ENCODE data around the gene VWA5B2.

The VWA5B2 gene

DNA sequence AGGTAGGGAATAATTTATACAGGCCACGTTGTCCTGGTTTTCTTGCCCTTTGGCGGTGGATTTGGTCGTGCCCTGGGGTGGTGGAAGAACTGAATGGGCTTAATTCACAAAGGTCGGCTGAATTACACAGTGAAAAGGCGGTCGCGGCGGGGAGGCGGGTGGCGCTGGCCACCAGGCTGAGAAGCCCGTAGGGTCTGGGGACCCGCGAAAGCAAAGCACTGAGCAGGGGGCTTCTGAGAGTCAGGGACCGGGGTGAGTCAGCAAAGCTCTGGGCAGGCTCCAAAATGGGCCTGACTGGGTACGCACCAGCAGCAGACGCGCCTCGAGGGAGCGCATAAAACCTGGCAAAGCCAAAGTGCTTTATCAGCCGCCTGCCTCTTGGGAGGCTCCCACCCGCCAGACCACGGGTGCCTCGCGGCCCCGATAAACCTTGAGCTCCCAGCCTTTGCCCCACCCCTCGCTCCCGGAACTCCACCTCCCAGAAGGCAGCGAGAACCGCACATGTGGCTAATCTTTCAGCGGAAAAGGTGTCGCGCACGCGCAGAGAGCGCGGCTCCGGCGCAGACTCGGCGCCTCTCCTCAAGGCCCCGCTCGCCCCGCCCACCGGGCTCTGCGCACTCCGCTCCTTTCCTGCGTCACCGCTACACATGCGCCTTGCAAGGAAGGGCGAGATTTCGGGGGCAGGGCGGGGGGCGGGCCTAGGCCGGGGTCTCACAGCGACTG is 43.8 kb upstream of the VWA5B2 start:
- TF ChIP-seq, protein P1, sequence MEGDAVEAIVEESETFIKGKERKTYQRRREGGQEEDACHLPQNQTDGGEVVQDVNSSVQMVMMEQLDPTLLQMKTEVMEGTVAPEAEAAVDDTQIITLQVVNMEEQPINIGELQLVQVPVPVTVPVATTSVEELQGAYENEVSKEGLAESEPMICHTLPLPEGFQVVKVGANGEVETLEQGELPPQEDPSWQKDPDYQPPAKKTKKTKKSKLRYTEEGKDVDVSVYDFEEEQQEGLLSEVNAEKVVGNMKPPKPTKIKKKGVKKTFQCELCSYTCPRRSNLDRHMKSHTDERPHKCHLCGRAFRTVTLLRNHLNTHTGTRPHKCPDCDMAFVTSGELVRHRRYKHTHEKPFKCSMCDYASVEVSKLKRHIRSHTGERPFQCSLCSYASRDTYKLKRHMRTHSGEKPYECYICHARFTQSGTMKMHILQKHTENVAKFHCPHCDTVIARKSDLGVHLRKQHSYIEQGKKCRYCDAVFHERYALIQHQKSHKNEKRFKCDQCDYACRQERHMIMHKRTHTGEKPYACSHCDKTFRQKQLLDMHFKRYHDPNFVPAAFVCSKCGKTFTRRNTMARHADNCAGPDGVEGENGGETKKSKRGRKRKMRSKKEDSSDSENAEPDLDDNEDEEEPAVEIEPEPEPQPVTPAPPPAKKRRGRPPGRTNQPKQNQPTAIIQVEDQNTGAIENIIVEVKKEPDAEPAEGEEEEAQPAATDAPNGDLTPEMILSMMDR (IDR thresholded peaks at IDR 0.05; ENCODE audit: insufficient read depth, low read length, poor library complexity, severe bottlenecking): no peak
- Histone ChIP-seq H3K36me3 (ENCODE audit: control insufficient read depth, insufficient read depth, low read length) (peaks cover 55% of the 10 kb centered on the region), H3K27me3 (replicated peaks; ENCODE audit: control insufficient read depth, insufficient read depth, low read length) (no peaks in the 10 kb centered on the region), H3K4me3 (replicated peaks; ENCODE audit: low read depth, low read length) (peak overlapping the region; percentile 99)
- DNase-seq (ENCODE audit: extremely low read depth, insufficient read length): peak; percentile 100

DNA sequence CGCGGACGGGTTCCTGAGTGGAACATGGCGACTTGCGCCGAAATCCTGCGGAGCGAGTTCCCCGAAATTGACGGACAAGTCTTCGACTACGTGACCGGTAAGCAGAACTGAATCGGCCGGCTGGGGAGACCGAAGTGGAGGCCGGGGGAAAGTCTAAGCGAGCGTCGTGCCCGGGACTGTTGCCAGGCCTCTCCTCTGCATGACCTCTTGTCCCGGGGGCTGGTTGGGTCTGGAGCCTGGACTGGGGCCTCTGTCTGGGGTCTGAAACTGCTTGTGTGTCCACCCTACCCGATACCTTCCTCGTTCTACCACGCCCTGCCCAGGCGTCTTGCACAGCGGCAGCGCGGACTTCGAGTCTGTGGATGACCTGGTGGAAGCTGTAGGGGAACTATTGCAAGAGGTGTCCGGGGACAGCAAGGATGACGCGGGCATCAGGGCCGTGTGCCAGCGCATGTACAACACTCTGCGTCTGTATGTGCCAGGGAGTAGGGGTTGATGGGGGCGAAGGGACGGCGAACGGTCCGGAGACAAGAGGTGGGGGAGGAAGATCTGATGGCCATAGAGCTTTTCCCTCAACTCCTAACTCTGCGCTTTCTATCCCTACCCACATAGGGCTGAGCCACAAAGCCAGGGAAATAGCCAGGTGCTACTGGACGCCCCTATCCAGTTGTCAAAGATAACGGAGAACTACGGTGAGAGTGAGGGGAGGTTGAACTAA is 43.0 kb upstream of the VWA5B2 start, which contains the start of gene ABCF3:
Gene ABCF3 (plus strand): TSS at position 16 of the 718 bp plus-strand sequence. CDS start 9 bp downstream, at position 25.
- peaks cover 51% of the 10 kb centered on the region for H3K36me3 ChIP-seq (ENCODE audit: control insufficient read depth, insufficient read depth, low read length)
- no peak for DNase-seq (ENCODE audit: extremely low read depth, insufficient read length)
- TF ChIP-seq, protein P1 (IDR thresholded peaks at IDR 0.05; ENCODE audit: insufficient read depth, low read length, poor library complexity, severe bottlenecking): no peak

DNA sequence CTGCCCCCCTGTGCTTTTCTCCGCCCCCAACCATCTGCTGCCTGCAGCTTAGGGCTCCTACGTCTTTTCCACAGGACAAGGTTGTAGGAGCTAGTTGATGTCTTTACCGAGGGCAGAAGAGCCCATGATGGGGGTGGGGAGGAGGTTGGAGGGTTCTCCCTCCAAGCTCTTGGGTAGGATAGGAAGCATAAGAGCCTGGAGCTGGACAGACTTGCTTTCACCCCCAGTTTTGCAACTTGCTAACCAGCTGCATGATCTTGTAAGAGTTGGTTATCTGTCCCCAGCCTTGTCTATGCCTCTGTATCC is 42.5 kb upstream of the VWA5B2 start:
- no peaks in the 10 kb centered on the region for H3K27me3 ChIP-seq (replicated peaks; ENCODE audit: control insufficient read depth, insufficient read depth, low read length)
- H3K36me3 ChIP-seq (ENCODE audit: control insufficient read depth, insufficient read depth, low read length): peaks cover 47% of the 10 kb centered on the region
- peak overlapping the region; percentile 99 for H3K4me3 ChIP-seq (replicated peaks; ENCODE audit: low read depth, low read length)
- TF ChIP-seq, protein P1 (IDR thresholded peaks at IDR 0.05; ENCODE audit: insufficient read depth, low read length, poor library complexity, severe bottlenecking): no peak
- DNase-seq (ENCODE audit: extremely low read depth, insufficient read length): no peak

More for the DNA sequence above, 43.0 kb upstream of the VWA5B2 start, which contains the start of gene ABCF3:
- Histone ChIP-seq H3K4me3 (replicated peaks; ENCODE audit: low read depth, low read length) (peak within 1 kb of the TSS; percentile 99), H3K27me3 (replicated peaks; ENCODE audit: control insufficient read depth, insufficient read depth, low read length) (no peaks in the 10 kb centered on the region)

DNA sequence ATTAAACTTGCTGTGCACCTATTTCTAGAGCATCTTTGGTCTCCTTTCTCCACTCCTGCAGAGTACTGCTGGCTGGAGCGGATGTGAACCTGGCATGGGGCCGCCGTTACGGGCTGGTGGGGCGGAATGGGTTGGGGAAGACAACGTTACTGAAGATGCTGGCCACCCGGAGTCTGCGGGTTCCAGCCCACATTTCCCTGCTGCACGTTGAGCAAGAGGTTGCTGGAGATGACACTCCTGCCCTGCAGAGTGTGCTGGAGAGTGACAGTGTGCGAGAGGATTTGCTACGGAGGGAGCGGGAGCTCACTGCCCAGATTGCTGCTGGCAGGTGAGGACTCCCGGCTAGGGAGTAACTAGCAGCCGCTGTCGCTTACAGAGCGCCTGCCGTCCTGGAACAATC is 41.3 kb upstream of the VWA5B2 start:
- Histone ChIP-seq H3K27me3 (replicated peaks; ENCODE audit: control insufficient read depth, insufficient read depth, low read length) (no peaks in the 10 kb centered on the region), H3K4me3 (replicated peaks; ENCODE audit: low read depth, low read length) (no peak overlapping the region), H3K36me3 (ENCODE audit: control insufficient read depth, insufficient read depth, low read length) (peaks cover 47% of the 10 kb centered on the region)
- DNase-seq (ENCODE audit: extremely low read depth, insufficient read length): no peak
- TF ChIP-seq, protein P1 (IDR thresholded peaks at IDR 0.05; ENCODE audit: insufficient read depth, low read length, poor library complexity, severe bottlenecking): no peak

DNA sequence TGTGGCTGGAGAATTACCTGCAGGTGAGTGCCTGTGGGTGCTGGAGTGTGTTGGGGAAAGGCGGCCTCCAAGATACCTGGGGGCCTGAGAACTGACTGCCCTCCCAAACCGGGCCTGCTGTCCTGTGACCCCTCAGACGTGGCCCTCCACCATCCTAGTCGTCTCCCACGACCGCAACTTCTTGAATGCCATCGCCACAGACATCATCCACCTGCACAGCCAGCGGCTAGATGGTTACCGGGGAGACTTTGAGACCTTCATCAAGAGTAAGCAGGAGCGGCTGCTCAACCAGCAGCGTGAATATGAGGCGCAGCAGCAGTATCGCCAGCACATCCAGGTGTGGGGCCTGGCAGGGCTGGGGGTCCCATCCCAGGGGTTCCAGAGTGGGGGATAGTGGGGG is 40.0 kb upstream of the VWA5B2 start:
- Histone ChIP-seq H3K36me3 (ENCODE audit: control insufficient read depth, insufficient read depth, low read length) (peaks cover 47% of the 10 kb centered on the region), H3K4me3 (replicated peaks; ENCODE audit: low read depth, low read length) (no peak overlapping the region), H3K27me3 (replicated peaks; ENCODE audit: control insufficient read depth, insufficient read depth, low read length) (no peaks in the 10 kb centered on the region)
- DNase-seq (ENCODE audit: extremely low read depth, insufficient read length): no peak
- TF ChIP-seq, protein P1 (IDR thresholded peaks at IDR 0.05; ENCODE audit: insufficient read depth, low read length, poor library complexity, severe bottlenecking): no peak

All from GM06990 (cell line).